Erythroblast (primary cell): Measurements from ENCODE around the gene MAN2A1.

Source experiments
- DNase-seq, 2 experiments: peaks; one replicate each; lab custom pipeline; 2025; lab: John Stamatoyannopoulos, UW
- GATA1 ChIP-seq: IDR thresholded peaks from 2 replicates; pipeline ENCODE4 v1.6.1; 2011; ENCODE audit warnings: low read depth, mild to moderate bottlenecking, control low read depth, low read length, moderate library complexity
- POLR2A ChIP-seq: IDR thresholded peaks from 2 replicates; pipeline ENCODE4 v1.6.1; 2011; ENCODE audit warnings: mild to moderate bottlenecking, low read length

MAN2A1 gene

DNA sequence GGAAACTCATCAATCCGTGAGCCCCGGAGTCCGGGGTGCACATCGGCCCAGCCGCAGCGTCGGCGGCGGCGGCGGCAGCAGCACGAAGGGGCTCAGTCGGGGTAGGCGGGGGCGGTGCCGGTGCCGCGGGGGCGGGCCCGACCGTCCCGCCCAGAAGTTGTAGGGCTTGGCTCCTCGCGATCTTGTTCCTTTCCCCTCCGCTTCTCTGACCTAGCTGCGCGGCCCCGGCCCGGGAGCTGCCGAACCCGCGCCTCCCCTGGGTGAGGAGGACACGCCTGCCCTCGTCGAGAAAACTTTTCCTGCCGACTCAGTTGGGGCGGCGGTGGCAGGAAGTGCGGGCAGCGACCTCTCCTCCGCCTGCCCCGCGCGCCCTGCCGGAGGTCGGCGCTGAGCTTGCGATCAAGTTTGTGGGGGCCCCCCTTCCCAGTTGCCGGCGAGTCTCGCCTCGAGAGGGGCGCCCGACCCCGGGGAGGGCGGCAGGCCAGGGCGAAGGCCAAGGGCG, at the start of gene MAN2A1:
TSS of gene MAN2A1 (plus strand) at position 188 of the 502 bp plus-strand sequence. CDS start 491 bp downstream, outside the sequence.
- peak; percentile 87 to 93 for DNase-seq

GRCh38 chr5:109640976-109641375, 48.8 kb upstream of the MAN2A1 start:
- DNase-seq, result no peak
- no peak for TF ChIP-seq POLR2A
- no peak for TF ChIP-seq GATA1

More for the DNA sequence above, at the start of gene MAN2A1:
- TF ChIP-seq GATA1 (no peak), POLR2A (peak; percentile 26)

- no peak for TF ChIP-seq GATA1
- no peak for TF ChIP-seq POLR2A
- DNase-seq, result no peak
These were observed 45.9 kb upstream of the MAN2A1 start for GRCh38 chr5:109643791-109644350.

GRCh38 chr5:109644829-109645228, 44.9 kb upstream of the MAN2A1 start:
- DNase-seq, result no peak
- TF ChIP-seq GATA1 (no peak), POLR2A (no peak)

DNA sequence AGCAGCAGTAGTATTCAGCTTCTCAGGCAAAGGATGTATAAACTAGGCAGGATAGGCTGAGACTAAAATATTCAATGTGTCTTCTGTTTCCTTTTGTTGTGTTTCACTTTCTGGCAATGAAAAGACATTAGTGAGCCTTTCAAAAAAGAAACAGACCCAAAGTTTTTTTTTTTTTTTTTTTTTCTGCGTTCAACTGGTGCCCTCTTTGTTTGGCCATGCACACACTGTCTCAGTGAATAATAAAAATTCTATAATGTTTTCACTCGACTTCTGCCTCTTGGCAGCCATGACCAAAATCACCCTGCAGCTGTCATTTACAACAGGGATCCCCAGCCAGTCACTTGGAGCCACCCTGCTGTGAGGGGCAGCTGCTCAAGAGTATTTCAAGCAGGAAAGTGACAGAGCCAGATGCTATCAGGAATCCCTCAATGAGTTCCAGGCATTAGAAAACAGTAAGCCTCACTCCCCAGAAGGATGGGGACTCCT, 44.0 kb upstream of the MAN2A1 start:
- TF ChIP-seq GATA1, result no peak
- no peak for TF ChIP-seq POLR2A
- DNase-seq, result no peak

GRCh38 chr5:109649318-109649717, 40.4 kb upstream of the MAN2A1 start:
- TF ChIP-seq GATA1 (no peak), POLR2A (no peak)
- DNase-seq, result no peak

- TF ChIP-seq POLR2A (no peak), GATA1 (no peak)
- DNase-seq, result no peak
These were observed 39.2 kb upstream of the MAN2A1 start for GRCh38 chr5:109650493-109650892.

DNA sequence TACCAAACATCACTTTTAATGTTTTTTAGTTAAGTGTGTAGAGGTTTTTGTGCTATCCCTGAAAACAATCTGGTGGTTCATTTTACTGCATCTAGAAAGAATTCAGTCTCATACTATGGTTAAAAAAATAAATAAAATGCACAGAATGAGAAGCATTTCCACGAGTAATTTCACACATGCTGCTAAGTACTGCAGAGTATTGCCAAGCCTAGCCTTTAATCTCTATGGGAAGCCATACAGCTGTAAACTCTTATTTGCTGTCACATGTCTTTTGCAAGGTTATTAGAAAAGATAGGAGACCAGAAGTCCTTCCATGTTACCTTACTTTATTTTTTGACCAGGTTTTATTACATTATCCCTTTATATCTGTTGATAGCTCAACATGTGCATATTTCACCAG, 37.6 kb upstream of the MAN2A1 start:
- DNase-seq, result no peak
- TF ChIP-seq GATA1 (no peak), POLR2A (no peak)

GRCh38 chr5:109653042-109653441, 36.7 kb upstream of the MAN2A1 start:
- DNase-seq, result no peak
- TF ChIP-seq POLR2A (no peak), GATA1 (no peak)

GRCh38 chr5:109653561-109654239, 36.0 kb upstream of the MAN2A1 start:
- TF ChIP-seq POLR2A (no peak), GATA1 (no peak)
- DNase-seq, result no peak

DNA sequence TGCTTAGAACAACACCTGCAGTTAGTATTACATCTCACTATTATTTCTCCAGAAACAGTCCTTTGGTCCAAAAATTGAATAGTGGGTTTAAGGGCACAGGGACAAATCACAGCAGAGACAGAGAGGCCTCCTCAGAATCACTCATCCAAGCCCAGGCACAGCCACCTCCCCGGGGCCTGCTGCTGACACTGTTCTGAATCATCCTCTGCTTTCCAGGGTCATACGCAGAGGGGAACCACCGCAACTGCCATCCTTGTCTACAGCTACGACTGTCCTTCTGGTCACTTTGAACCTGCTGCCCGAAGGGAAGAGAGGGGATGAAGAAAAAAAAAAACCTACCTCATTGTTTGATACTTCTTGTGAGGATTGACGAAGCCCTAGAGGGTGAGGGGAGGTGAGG, 35.3 kb upstream of the MAN2A1 start:
- DNase-seq, result no peak
- no peak for TF ChIP-seq POLR2A
- TF ChIP-seq GATA1, result no peak

GRCh38 chr5:109655841-109656240, 33.9 kb upstream of the MAN2A1 start:
- TF ChIP-seq POLR2A, result no peak
- TF ChIP-seq GATA1, result no peak
- no peak for DNase-seq

GRCh38 chr5:109656829-109657228, 32.9 kb upstream of the MAN2A1 start:
- peak; percentile 11 to 13 for DNase-seq
- no peak for TF ChIP-seq POLR2A

- DNase-seq, result no peak
- TF ChIP-seq GATA1 (no peak), POLR2A (no peak)
These were observed 29.8 kb upstream of the MAN2A1 start for GRCh38 chr5:109659901-109660300.

- TF ChIP-seq GATA1, result no peak
- no peak for TF ChIP-seq POLR2A
- DNase-seq, result no peak
These were observed 29.4 kb upstream of the MAN2A1 start for GRCh38 chr5:109660301-109660700.

GRCh38 chr5:109668237-109668636, 21.5 kb upstream of the MAN2A1 start:
- TF ChIP-seq GATA1 (no peak), POLR2A (no peak)
- DNase-seq, result no peak
